Neural crest cell (in vitro differentiated cells): ENCODE data around the gene GLB1L2. TPM values are rescaled to one million over a fixed set of nuclear protein-coding genes. Genes with fewer than 3 reads are reported as not detected.

Source experiments
- DNase-seq: peaks from one replicate; pipeline ENCODE4 v3.0.0; 2021; ENCODE audit warnings: low read depth, mixed read lengths, low spot score
- H3K27ac Mint-ChIP-seq: one replicate; pipeline ENCODE4 v1.8.0; 2021; ENCODE audit warnings: mild to moderate bottlenecking, mixed read lengths; ENCODE audit not compliant: unreplicated experiment
- H3K27me3 Mint-ChIP-seq: 2 replicates; pipeline ENCODE4 v1.8.0; 2021; ENCODE audit warnings: low read depth, mild to moderate bottlenecking, mixed read lengths
- H3K36me3 Mint-ChIP-seq: 2 replicates; pipeline ENCODE4 v1.8.0; 2021; ENCODE audit warnings: low read depth, mild to moderate bottlenecking, mixed read lengths
- H3K4me1 Mint-ChIP-seq: 2 replicates; pipeline ENCODE4 v1.8.0; 2021; ENCODE audit warnings: mixed read lengths
- H3K4me3 Mint-ChIP-seq: one replicate; pipeline ENCODE4 v1.8.0; 2021; ENCODE audit warnings: mild to moderate bottlenecking, mixed read lengths
- H3K9me3 Mint-ChIP-seq: 2 replicates; pipeline ENCODE4 v1.8.0; 2021; ENCODE audit warnings: mixed read lengths
- total RNA-seq: library from RNA; stranded (reverse); gene quantifications from 2 replicates; pipeline ENCODE4 v1.2.1, GENCODE V29; 2021
- TF ChIP-seq, protein P1 (sequence below): fragments of 200-600 bp; sonication (generic); conservative IDR thresholded peaks from 2 replicates; pipeline ENCODE4 v1.5.0; 2021; ENCODE audit warnings: antibody characterized with exemption, mild to moderate bottlenecking

GLB1L2 gene
- total RNA-seq, 1 donor from 2014 or later = 15.4 TPM

DNA sequence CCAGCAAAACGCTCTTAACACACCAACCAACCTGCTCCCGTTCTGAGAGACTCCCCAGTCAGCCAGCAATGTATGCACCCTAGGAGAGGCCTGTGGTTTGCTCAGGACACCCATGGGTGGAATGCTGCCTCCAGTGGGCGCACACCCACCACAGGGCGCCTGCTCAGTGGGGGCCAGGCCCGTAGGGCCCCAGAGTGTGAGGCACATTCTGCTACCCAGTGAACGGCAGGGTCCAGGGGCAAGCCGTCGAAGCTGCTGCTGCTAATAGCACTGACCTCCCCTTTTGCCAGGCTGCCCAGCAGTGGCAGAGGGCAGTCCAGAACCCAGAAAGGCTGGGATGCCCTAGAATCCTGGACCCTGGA is 67.5 kb downstream of the GLB1L2 start:
- DNase-seq = no peak
- Mint-ChIP-seq H3K27me3 (no peaks in the 10 kb centered on the region), H3K27ac (no peak overlapping the region), H3K9me3 (no peaks in the 10 kb centered on the region), H3K4me1 (peaks cover 5% of the 10 kb centered on the region), H3K4me3 (no peak overlapping the region), H3K36me3 (peaks cover 10% of the 10 kb centered on the region)
- TF ChIP-seq, protein P1, sequence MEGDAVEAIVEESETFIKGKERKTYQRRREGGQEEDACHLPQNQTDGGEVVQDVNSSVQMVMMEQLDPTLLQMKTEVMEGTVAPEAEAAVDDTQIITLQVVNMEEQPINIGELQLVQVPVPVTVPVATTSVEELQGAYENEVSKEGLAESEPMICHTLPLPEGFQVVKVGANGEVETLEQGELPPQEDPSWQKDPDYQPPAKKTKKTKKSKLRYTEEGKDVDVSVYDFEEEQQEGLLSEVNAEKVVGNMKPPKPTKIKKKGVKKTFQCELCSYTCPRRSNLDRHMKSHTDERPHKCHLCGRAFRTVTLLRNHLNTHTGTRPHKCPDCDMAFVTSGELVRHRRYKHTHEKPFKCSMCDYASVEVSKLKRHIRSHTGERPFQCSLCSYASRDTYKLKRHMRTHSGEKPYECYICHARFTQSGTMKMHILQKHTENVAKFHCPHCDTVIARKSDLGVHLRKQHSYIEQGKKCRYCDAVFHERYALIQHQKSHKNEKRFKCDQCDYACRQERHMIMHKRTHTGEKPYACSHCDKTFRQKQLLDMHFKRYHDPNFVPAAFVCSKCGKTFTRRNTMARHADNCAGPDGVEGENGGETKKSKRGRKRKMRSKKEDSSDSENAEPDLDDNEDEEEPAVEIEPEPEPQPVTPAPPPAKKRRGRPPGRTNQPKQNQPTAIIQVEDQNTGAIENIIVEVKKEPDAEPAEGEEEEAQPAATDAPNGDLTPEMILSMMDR = no peak

DNA sequence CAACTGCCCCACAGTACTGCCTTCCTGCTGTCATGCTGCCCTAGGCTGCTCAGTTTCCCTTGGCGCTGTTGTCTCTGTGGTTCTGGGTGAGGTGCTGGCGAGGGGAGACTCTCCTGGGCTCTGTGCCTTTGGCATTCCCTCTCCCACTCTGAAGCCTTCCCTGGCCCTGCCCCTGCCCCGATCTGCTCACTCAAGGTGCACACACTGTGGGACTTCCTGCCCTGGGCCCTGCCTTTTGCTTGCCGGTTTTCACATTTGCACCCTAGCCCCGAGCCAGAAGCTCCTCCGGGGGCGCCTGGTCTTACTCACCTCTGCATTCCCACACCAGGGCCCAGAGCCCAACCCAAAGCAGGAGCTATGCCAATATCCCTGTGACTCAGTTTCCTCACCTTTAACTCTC is 68.2 kb downstream of the GLB1L2 start:
- H3K9me3 Mint-ChIP-seq = no peaks in the 10 kb centered on the region
- TF ChIP-seq, protein P1 = no peak
- H3K27ac Mint-ChIP-seq = no peak overlapping the region
- peaks cover 10% of the 10 kb centered on the region for H3K36me3 Mint-ChIP-seq
- no peak for DNase-seq
- H3K27me3 Mint-ChIP-seq = no peaks in the 10 kb centered on the region
- no peaks in the 10 kb centered on the region for H3K4me1 Mint-ChIP-seq
- no peak overlapping the region for H3K4me3 Mint-ChIP-seq

DNA sequence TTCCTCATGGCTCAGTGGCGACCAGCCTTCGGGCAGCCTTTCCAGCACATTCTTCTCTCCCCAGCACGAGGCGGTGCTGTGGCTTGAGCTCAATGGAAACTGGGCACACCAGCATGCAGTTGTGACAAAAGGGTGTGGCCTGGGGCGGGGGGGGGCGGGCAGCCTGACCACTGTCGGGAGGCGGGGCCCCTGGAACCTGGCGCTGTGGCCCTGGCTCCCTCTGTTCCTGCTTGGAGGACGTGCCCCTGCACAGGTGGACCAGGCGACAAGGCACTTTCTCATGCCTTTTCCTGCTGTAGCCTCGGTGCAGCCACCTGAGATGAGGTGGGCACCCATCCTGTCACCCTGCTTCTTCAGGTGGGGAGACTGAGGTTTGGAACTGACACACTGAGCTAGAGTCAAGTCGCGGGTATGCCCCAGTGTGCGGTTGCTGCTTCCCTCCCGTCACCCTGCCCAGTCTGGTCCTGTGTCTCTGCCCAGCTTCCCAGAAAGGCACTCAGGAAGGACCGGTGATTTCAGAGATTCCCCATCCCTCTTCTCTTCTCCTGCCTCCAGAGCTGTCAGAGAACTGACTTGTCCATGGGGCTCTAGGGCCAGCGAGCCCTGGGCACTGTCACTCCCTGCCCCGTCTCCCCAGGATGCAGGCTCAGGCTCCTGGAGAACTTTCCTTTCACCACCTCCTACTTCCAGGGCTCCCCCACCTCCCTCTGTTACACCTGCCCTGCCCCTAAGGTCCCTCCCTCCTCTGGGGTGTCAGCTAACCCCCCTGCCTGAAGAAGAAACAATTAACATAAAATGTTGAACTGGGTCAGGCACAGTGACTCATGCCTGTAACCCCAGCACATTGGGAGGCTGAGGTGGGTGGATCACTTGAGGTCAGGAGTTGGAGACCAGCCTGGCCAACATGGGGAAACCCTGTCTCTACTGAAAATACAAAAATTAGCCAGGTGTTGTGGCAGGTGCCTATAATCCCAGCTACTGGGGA is 70.3 kb downstream of the GLB1L2 start:
- Mint-ChIP-seq H3K36me3 (peaks cover 10% of the 10 kb centered on the region), H3K4me1 (no peaks in the 10 kb centered on the region), H3K27ac (no peak overlapping the region), H3K27me3 (no peaks in the 10 kb centered on the region), H3K9me3 (no peaks in the 10 kb centered on the region), H3K4me3 (no peak overlapping the region)
- TF ChIP-seq, protein P1 = no peak
- DNase-seq = no peak

DNA sequence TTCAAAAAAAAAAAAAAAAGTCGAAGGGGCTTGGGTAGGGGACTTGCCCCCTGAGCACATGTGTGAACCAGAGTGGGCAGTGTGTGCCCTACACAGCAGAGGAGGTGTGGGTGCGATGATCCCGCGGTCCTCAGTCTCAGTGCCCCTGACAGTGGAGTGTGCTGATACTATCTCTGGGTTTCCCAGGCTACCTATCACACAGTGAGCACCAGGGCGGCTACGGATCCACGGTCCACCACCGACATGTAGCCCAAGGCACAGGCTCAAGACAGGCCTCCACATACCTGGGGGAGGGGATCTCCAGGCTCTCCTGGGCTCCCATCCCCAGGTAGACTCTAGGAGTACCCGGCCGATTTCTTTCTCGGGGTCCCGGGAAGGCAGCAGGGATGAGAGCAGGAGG is 71.1 kb downstream of the GLB1L2 start:
- Mint-ChIP-seq H3K9me3 (no peaks in the 10 kb centered on the region), H3K4me3 (no peak overlapping the region), H3K4me1 (no peaks in the 10 kb centered on the region), H3K36me3 (peaks cover 10% of the 10 kb centered on the region), H3K27me3 (no peaks in the 10 kb centered on the region), H3K27ac (no peak overlapping the region)
- TF ChIP-seq, protein P1 = no peak
- DNase-seq = no peak

DNA sequence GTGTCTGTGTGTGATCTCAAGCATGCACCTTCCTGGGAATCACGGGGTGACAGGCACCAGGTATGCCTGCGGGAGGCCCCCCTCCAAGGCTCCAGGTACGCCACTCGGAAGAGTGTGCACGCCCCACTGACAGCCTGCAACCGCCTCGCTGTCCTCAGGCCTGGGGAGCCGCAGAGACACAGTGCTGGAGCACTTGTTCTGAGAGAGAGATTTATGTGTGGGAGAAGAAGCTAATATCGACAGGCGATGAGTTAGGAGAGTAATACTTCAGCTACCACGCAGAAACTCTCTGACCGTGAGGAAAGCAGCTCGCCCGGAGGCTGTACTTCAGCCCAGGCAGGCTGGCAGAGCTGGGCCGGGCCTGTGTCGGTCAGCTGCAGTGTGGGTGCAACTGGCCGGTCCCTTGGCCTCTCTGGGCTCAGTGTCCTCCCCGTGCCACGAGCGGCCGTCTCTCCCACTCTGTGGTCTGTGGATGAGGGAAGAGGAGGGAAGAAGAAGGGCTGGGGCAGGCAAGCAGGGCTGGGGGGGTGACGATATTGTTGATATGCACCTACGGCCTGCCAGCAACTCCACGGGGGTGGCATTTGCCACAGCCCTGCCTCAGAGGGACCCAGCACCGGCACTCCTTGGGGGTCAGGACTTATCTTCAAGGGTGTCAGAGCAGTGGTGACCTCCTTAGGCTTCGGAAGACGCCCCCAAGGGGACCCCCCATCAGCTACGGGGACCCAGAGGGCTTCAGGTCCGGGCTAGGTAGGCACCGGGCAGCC is 73.0 kb downstream of the GLB1L2 start:
- Mint-ChIP-seq H3K27me3 (no peaks in the 10 kb centered on the region), H3K27ac (no peak overlapping the region), H3K9me3 (no peaks in the 10 kb centered on the region), H3K4me1 (peaks cover 7% of the 10 kb centered on the region), H3K4me3 (no peak overlapping the region), H3K36me3 (peaks cover 10% of the 10 kb centered on the region)
- no peak for DNase-seq
- TF ChIP-seq, protein P1 = no peak
